ENCODE results near the gene SLAMF1. TPM values are rescaled to one million over a fixed set of nuclear protein-coding genes. Genes with fewer than 3 reads are reported as not detected.
A peak's percentile ranks its signal among the peaks of the same experiment; 100 is the strongest.

The SLAMF1 gene
- total and polyA plus RNA-seq, 2 experiments from 2014 or later, result not detected

- H3K79me2 ChIP-seq (replicated peaks; ENCODE audit: insufficient read depth), result no peaks in the 10 kb centered on the region
- H3F3A ChIP-seq (replicated peaks; ENCODE audit: low read depth), result no peaks in the 10 kb centered on the region
- Mint-ChIP-seq H3K4me3 (no peak overlapping the region), H3K36me3 (ENCODE audit: low read depth) (no peaks in the 10 kb centered on the region; the same call in 2 of the 3 replicates), H3K4me1 (peaks cover 11% of the 10 kb centered on the region; the same call in 2 of the 3 replicates), H3K27ac (no peak overlapping the region), H3K27me3 (ENCODE audit: insufficient read depth, low read depth, poor library complexity) (no peaks in the 10 kb centered on the region), H3K9me3 (peaks cover 8% of the 10 kb centered on the region; the same call in 2 of the 3 replicates)
- H3K4me1 ChIP-seq (ENCODE audit: insufficient read depth), result no peaks in the 10 kb centered on the region
- 0 out of 2 replicates have a peak, but pooled peaks cover 10% of the 10 kb centered on the region for H3K9me2 ChIP-seq (ENCODE audit: insufficient read depth)
- H3K4me3 ChIP-seq, result no peak overlapping the region
- H4K20me1 ChIP-seq (replicated peaks; ENCODE audit: insufficient read depth), result no peaks in the 10 kb centered on the region
- peak overlapping the region; percentile 56; the same call in 1 of the 2 replicates for H2AFZ ChIP-seq
- H3K4me2 ChIP-seq, result no peak overlapping the region
- H3K36me3 ChIP-seq (ENCODE audit: insufficient read depth), result no peaks in the 10 kb centered on the region
- TF ChIP-seq ZNF462 (CRISPR knock-in tag; IDR thresholded peaks at IDR 0.05) (no peak), CREB1 (CRISPR knock-in tag; IDR thresholded peaks at IDR 0.05; ENCODE audit: low read depth) (no peak), POLR2AphosphoS5 (IDR thresholded peaks at IDR 0.05; ENCODE audit: low read depth) (no peak), NANOG (IDR thresholded peaks at IDR 0.05; ENCODE audit: borderline replicate concordance) (no peak), ZNF114 (CRISPR knock-in tag; IDR thresholded peaks at IDR 0.05) (no peak), REST (IDR thresholded peaks at IDR 0.05; ENCODE audit: unreplicated experiment) (no peak), EZH2 (IDR thresholded peaks at IDR 0.05; ENCODE audit: low read depth, unreplicated experiment) (no peak), ZNF331 (CRISPR knock-in tag; IDR thresholded peaks at IDR 0.05; ENCODE audit: low read depth) (no peak), ETS1 (IDR thresholded peaks at IDR 0.05) (no peak), STAT1 (IDR thresholded peaks at IDR 0.05; ENCODE audit: unreplicated experiment) (no peak), JUNB (IDR thresholded peaks at IDR 0.05; ENCODE audit: unreplicated experiment) (no peak), EZH2phosphoT487 (IDR thresholded peaks at IDR 0.05; ENCODE audit: unreplicated experiment) (no peak)
- TF ChIP-seq, protein P1, sequence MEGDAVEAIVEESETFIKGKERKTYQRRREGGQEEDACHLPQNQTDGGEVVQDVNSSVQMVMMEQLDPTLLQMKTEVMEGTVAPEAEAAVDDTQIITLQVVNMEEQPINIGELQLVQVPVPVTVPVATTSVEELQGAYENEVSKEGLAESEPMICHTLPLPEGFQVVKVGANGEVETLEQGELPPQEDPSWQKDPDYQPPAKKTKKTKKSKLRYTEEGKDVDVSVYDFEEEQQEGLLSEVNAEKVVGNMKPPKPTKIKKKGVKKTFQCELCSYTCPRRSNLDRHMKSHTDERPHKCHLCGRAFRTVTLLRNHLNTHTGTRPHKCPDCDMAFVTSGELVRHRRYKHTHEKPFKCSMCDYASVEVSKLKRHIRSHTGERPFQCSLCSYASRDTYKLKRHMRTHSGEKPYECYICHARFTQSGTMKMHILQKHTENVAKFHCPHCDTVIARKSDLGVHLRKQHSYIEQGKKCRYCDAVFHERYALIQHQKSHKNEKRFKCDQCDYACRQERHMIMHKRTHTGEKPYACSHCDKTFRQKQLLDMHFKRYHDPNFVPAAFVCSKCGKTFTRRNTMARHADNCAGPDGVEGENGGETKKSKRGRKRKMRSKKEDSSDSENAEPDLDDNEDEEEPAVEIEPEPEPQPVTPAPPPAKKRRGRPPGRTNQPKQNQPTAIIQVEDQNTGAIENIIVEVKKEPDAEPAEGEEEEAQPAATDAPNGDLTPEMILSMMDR (conservative IDR thresholded peaks at IDR 0.05; ENCODE audit: low read depth in 2 of 2), result no peak
- no peak for ATAC-seq
- DNase-seq (ENCODE audit: low spot score), result no peak
- no peaks in the 10 kb centered on the region for H3K27me3 ChIP-seq (ENCODE audit: insufficient read depth)
- no peak overlapping the region for H3K27ac ChIP-seq (ENCODE audit: low read depth)
Observed at GRCh38 chr1:160658814-160659193, 12.0 kb upstream of the SLAMF1 start.

Data from GM23338 (cell line).